Hepatocyte (in vitro differentiated cells): ENCODE measurements around the gene HFE. TPM values are rescaled to one million over a fixed set of nuclear protein-coding genes. Genes with fewer than 3 reads are reported as not detected.
A peak's percentile ranks its signal among the peaks of the same experiment; 100 is the strongest.

Experiments used
- DNase-seq: peaks from one replicate; pipeline ENCODE4 v3.0.0-alpha.2; 2016; ENCODE audit warnings: low spot score
- H2AFZ ChIP-seq: fragments of 200-600 bp; sonication (generic); 2 replicates; pipeline ENCODE4 v1.6.0; 2016; ENCODE audit warnings: antibody characterized with exemption, mild to moderate bottlenecking
- H3K27ac ChIP-seq: fragments of 200-600 bp; sonication (generic); 2 replicates; pipeline ENCODE4 v1.5.1; 2016; ENCODE audit warnings: mild to moderate bottlenecking
- H3K27me3 ChIP-seq: fragments of 200-600 bp; sonication (generic); 2 replicates; pipeline ENCODE4 v1.6.1; 2016
- H3K36me3 ChIP-seq: fragments of 200-600 bp; sonication (generic); replicated peaks from 2 replicates; pipeline ENCODE4 v1.5.1; 2016; ENCODE audit warnings: low read depth; ENCODE audit not compliant: insufficient read depth
- H3K4me1 ChIP-seq: fragments of 200-600 bp; sonication (generic); 2 replicates; pipeline ENCODE4 v1.5.1; 2016; ENCODE audit warnings: mild to moderate bottlenecking, moderate library complexity; ENCODE audit not compliant: insufficient read depth
- H3K4me2 ChIP-seq: fragments of 200-600 bp; sonication (generic); 2 replicates; pipeline ENCODE4 v1.6.0; 2016
- H3K4me3 ChIP-seq: fragments of 200-600 bp; sonication (generic); 2 replicates; pipeline ENCODE4 v1.5.1; 2016; ENCODE audit warnings: mild to moderate bottlenecking
- H3K79me2 ChIP-seq: fragments of 200-600 bp; sonication (generic); 2 replicates; pipeline ENCODE4 v1.6.0; 2017; ENCODE audit warnings: mild to moderate bottlenecking
- H3K9me2 ChIP-seq: fragments of 200-600 bp; sonication (generic); replicated peaks from 2 replicates; pipeline ENCODE4 v1.6.0; 2017; ENCODE audit warnings: mild to moderate bottlenecking; ENCODE audit not compliant: insufficient read depth
- H3K9me3 ChIP-seq: fragments of 200-600 bp; sonication (generic); 2 replicates; pipeline ENCODE4 v1.5.1; 2016; ENCODE audit warnings: low read depth, mild to moderate bottlenecking
- H4K20me1 ChIP-seq: fragments of 200-600 bp; sonication (generic); 2 replicates; pipeline ENCODE4 v1.6.0; 2016; ENCODE audit warnings: mild to moderate bottlenecking; ENCODE audit not compliant: insufficient read depth, poor library complexity, severe bottlenecking
- CTCF ChIP-seq: fragments of 200-600 bp; sonication (generic); IDR thresholded peaks from 2 replicates; pipeline ENCODE4 v1.5.1; 2016; ENCODE audit warnings: antibody characterized with exemption, mild to moderate bottlenecking; ENCODE audit not compliant: poor library complexity
- EZH2 ChIP-seq: fragments of 200-600 bp; sonication (generic); IDR thresholded peaks from 2 replicates; pipeline ENCODE4 v1.6.1; 2016; ENCODE audit warnings: antibody characterized with exemption, mild to moderate bottlenecking, borderline replicate concordance
- EZH2phosphoT487 ChIP-seq: fragments of 200-600 bp; sonication (generic); IDR thresholded peaks from one replicate; pipeline ENCODE4 v1.6.1; 2018; ENCODE audit warnings: antibody characterized with exemption, mild to moderate bottlenecking, low read depth, moderate library complexity; ENCODE audit not compliant: unreplicated experiment, severe bottlenecking
- WGBS: methylation state at CpG from one replicate; pipeline ENCODE4 v1.1.6; 2016; ENCODE audit warnings: low lambda C conversion rate; ENCODE audit errors: missing lambda C conversion rate; 5-methylcytosine and 5-hydroxymethylcytosine counted together
- polyA plus RNA-seq: library from polyadenylated mRNA; unstranded; fragments of >200 nt; fragmentation: Nextera tagmentation; extraction: Ambion mirVana; gene quantifications from 2 replicates; pipeline ENCODE4 v1.2.1, GENCODE V29; 2016
- total RNA-seq: library from RNA; depleted of rRNA; stranded (reverse); fragments of >200 nt; gene quantifications from 2 replicates; pipeline ENCODE4 v1.2.3, GENCODE V29; 2014

The HFE gene
- total and polyA plus RNA-seq, 2 experiments from 2014 or later, result 3.6 to 7.4 TPM

GRCh38 chr6:26104457-26105108 is 17.4 kb downstream of the HFE start:
- Histone ChIP-seq H3K9me3 (no peaks in the 10 kb centered on the region), H3K9me2 (no peaks in the 10 kb centered on the region), H3K4me1 (peaks cover 5% of the 10 kb centered on the region), H3K36me3 (no peaks in the 10 kb centered on the region), H2AFZ (peak overlapping the region; percentile 15), H3K79me2 (no peaks in the 10 kb centered on the region), H3K27me3 (no peaks in the 10 kb centered on the region), H3K4me2 (peak overlapping the region; percentile 70), H3K27ac (peak overlapping the region; percentile 76), H4K20me1 (no peaks in the 10 kb centered on the region), H3K4me3 (peak overlapping the region; percentile 35)
- peak; percentile 56 for DNase-seq
- TF ChIP-seq EZH2 (no peak), CTCF (no peak), EZH2phosphoT487 (no peak)
- 57% methylated on average over 22 of the region's 22 CpGs for WGBS

- no peaks in the 10 kb centered on the region for H3K9me3 ChIP-seq
- DNase-seq, result no peak
- H3K27ac ChIP-seq, result peak overlapping the region; percentile 38
- H3K79me2 ChIP-seq, result no peaks in the 10 kb centered on the region
- no peak overlapping the region for H2AFZ ChIP-seq
- peaks cover 5% of the 10 kb centered on the region for H3K4me1 ChIP-seq
- no peaks in the 10 kb centered on the region for H3K27me3 ChIP-seq
- WGBS, result 93% methylated on average over 8 of the region's 8 CpGs
- no peaks in the 10 kb centered on the region for H3K9me2 ChIP-seq
- H3K4me3 ChIP-seq, result no peak overlapping the region
- no peaks in the 10 kb centered on the region for H3K36me3 ChIP-seq
- TF ChIP-seq EZH2phosphoT487 (no peak), CTCF (no peak), EZH2 (no peak)
- no peaks in the 10 kb centered on the region for H4K20me1 ChIP-seq
- peak overlapping the region; percentile 70 for H3K4me2 ChIP-seq
Measured at GRCh38 chr6:26105109-26105730, 18.0 kb downstream of the HFE start.

- no peak overlapping the region for H2AFZ ChIP-seq
- no peaks in the 10 kb centered on the region for H3K36me3 ChIP-seq
- no peak overlapping the region for H3K4me3 ChIP-seq
- 93% methylated on average over 4 of the region's 4 CpGs for WGBS
- no peaks in the 10 kb centered on the region for H4K20me1 ChIP-seq
- no peak for DNase-seq
- no peaks in the 10 kb centered on the region for H3K9me3 ChIP-seq
- H3K4me1 ChIP-seq, result peaks cover 5% of the 10 kb centered on the region
- H3K27me3 ChIP-seq, result no peaks in the 10 kb centered on the region
- H3K4me2 ChIP-seq, result no peak overlapping the region
- no peaks in the 10 kb centered on the region for H3K9me2 ChIP-seq
- H3K27ac ChIP-seq, result no peak overlapping the region
- H3K79me2 ChIP-seq, result no peaks in the 10 kb centered on the region
- no peak for TF ChIP-seq EZH2phosphoT487
- TF ChIP-seq CTCF, result no peak
- no peak for TF ChIP-seq EZH2
Measured at GRCh38 chr6:26105842-26106241, 18.6 kb downstream of the HFE start.
